Natural killer cell (primary cell): ENCODE measurements around the gene SDF2L1. TPM values are rescaled to one million over a fixed set of nuclear protein-coding genes. Genes with fewer than 3 reads are reported as not detected.

Experiments
- ATAC-seq, 3 donors: fragments of 150-1000 bp in 2 of 3; fragments of 200-7000 bp in 1 of 3; cut with Tn5 transposase; 1 replicate in 1 of 3; 2 replicates in 2 of 3; pipeline ENCODE4 v1.10.0; 2021; ENCODE audit warnings: mild to moderate bottlenecking in 2 of 3, moderate library complexity in 2 of 3
- DNase-seq, 2 donors: peaks; one replicate each; pipeline versions ENCODE4 v3.0.0 to v3.0.0-alpha.2; 2013 to 2021; ENCODE audit warnings: mixed read lengths in 1 of 2
- H3K27ac ChIP-seq: one replicate; pipeline ENCODE4 v1.5.1; 2013; ENCODE audit warnings: mild to moderate bottlenecking, low read length
- H3K27me3 ChIP-seq: one replicate; pipeline ENCODE4 v1.6.1; 2013; ENCODE audit warnings: low read length; ENCODE audit not compliant: control insufficient read depth, insufficient read depth
- H3K36me3 ChIP-seq: one replicate; pipeline ENCODE4 v1.6.1; 2013; ENCODE audit warnings: low read length; ENCODE audit not compliant: control insufficient read depth, insufficient read depth
- H3K4me1 ChIP-seq: one replicate; pipeline ENCODE4 v1.6.1; 2013; ENCODE audit warnings: low read length; ENCODE audit not compliant: control insufficient read depth, insufficient read depth
- H3K4me3 ChIP-seq: one replicate; pipeline ENCODE4 v1.5.1; 2013; ENCODE audit warnings: low read length
- H3K9me3 ChIP-seq: one replicate; pipeline ENCODE4 v1.6.1; 2013; ENCODE audit warnings: low read length; ENCODE audit not compliant: control insufficient read depth, insufficient read depth
- H3K27ac Mint-ChIP-seq, 2 donors: one replicate each; pipeline ENCODE4 v1.8.0; 2022; ENCODE audit warnings: mild to moderate bottlenecking in 2 of 2, mixed read lengths in 2 of 2, moderate library complexity in 1 of 2
- H3K27me3 Mint-ChIP-seq, 2 donors: one replicate each; pipeline ENCODE4 v1.8.0; 2022; ENCODE audit warnings: low read depth in 2 of 2, mixed read lengths in 2 of 2
- H3K36me3 Mint-ChIP-seq: one replicate; pipeline ENCODE4 v1.8.0; 2022; ENCODE audit warnings: mixed read lengths
- H3K4me1 Mint-ChIP-seq, 2 donors: one replicate each; pipeline ENCODE4 v1.8.0; 2022; ENCODE audit warnings: mixed read lengths in 2 of 2
- H3K4me3 Mint-ChIP-seq: one replicate; pipeline ENCODE4 v1.8.0; 2022; ENCODE audit warnings: mild to moderate bottlenecking, moderate library complexity, mixed read lengths
- H3K9me3 Mint-ChIP-seq, 2 donors: one replicate each; pipeline ENCODE4 v1.8.0; 2022; ENCODE audit warnings: mixed read lengths in 2 of 2
- CTCF ChIP-seq: fragments of 200-600 bp; IDR thresholded peaks from one replicate; pipeline ENCODE4 v1.8.0; 2022; ENCODE audit warnings: antibody characterized with exemption
- WGBS: methylation state at CpG from one replicate; pipeline ENCODE4 v1.1.7; 2013; ENCODE audit warnings: missing lambda C conversion rate; ENCODE audit not compliant: insufficient coverage; 5-methylcytosine and 5-hydroxymethylcytosine counted together
- intact Hi-C: fragments of 100-400 bp; cut with micrococcal nuclease; formaldehyde crosslinking; loops from one replicate; pipeline ENCODE4 v1.14.2; 2022
- total RNA-seq, 4 donors: library from RNA; stranded (reverse); fragments of 120-200 nt in 1 of 4; gene quantifications; one replicate each; pipeline versions ENCODE4 v1.2.3 to v1.2.4, GENCODE V29; 2013 to 2022

The SDF2L1 gene
- total RNA-seq, 3 donors from 2014 or later (not counting 1 experiment from before 2014, with no cell fraction given), result 38.3 to 55.8 (median 40.3) TPM

DNA sequence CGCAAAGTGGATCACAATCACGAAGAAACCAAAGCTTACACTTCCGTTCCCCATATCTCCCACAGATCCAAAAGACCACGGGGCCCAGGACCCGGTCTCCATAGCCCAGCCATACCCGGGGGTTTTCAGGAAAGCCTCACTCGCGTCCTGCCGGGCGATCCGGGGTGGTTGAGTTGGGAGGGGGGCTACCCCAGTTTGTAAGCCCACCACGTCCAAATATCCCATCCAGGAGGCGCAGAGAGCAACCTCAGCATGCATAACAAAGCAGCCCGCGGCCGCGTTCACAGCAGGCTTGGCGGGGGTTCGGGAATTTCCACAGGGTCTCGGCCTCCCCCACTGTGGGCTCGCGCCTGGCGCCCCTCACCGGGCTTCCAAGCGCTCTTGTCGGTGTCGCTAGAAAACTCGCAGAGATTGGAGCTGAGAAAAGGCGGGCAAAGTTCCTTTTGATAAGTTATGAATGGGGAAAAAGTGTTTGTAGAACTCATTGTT, 9.5 kb downstream of the SDF2L1 start:
- no peak for TF ChIP-seq CTCF
- WGBS, result under 1% methylated on average over 23 of the region's 29 CpGs
- Histone ChIP-seq H3K36me3 (peaks cover 5% of the 10 kb centered on the region), H3K27me3 (no peaks in the 10 kb centered on the region), H3K4me1 (peaks cover 30% of the 10 kb centered on the region), H3K4me3 (peak overlapping the region; percentile 33), H3K27ac (no peak overlapping the region), H3K9me3 (no peaks in the 10 kb centered on the region)
- peaks cover 24 to 28% of the 10 kb centered on the region in 2 donors for H3K4me1 Mint-ChIP-seq
- intact Hi-C loops, result no loop called here
- H3K4me3 Mint-ChIP-seq, result peak overlapping the region; percentile 89
- DNase-seq (no peak), ATAC-seq (peak; percentile 24 to 46 (median 25))
- H3K27ac Mint-ChIP-seq, result peak overlapping the region; percentile 31 to 87
- no peaks in the 10 kb centered on the region for H3K27me3 Mint-ChIP-seq
- no peaks in the 10 kb centered on the region for H3K36me3 Mint-ChIP-seq
- no peaks in the 10 kb centered on the region for H3K9me3 Mint-ChIP-seq

GRCh38 chr22:21652010-21652546, 10.0 kb downstream of the SDF2L1 start:
- Histone ChIP-seq H3K4me1 (peaks cover 30% of the 10 kb centered on the region), H3K27ac (no peak overlapping the region), H3K4me3 (peak overlapping the region; percentile 33), H3K36me3 (peaks cover 5% of the 10 kb centered on the region), H3K9me3 (no peaks in the 10 kb centered on the region), H3K27me3 (no peaks in the 10 kb centered on the region)
- H3K36me3 Mint-ChIP-seq, result no peaks in the 10 kb centered on the region
- H3K9me3 Mint-ChIP-seq, result no peaks in the 10 kb centered on the region
- ATAC-seq (peak; percentile 95 to 98 (median 96)), DNase-seq (peak; percentile 76 to 88)
- peak overlapping the region; percentile 89 for H3K4me3 Mint-ChIP-seq
- intact Hi-C loops, result no loop called here
- H3K27me3 Mint-ChIP-seq, result no peaks in the 10 kb centered on the region
- peaks cover 24 to 29% of the 10 kb centered on the region in 2 donors for H3K4me1 Mint-ChIP-seq
- WGBS, result under 1% methylated on average over 44 of the region's 44 CpGs
- H3K27ac Mint-ChIP-seq, result peak overlapping the region; percentile 31 to 87
- TF ChIP-seq CTCF, result no peak

- no peaks in the 10 kb centered on the region for H3K36me3 Mint-ChIP-seq
- no peaks in the 10 kb centered on the region for H3K27me3 Mint-ChIP-seq
- ATAC-seq (no peak), DNase-seq (no peak)
- no peak for TF ChIP-seq CTCF
- H3K27me3 ChIP-seq, result no peaks in the 10 kb centered on the region
- H3K27ac ChIP-seq, result no peak overlapping the region
- 43% methylated on average over 39 of the region's 40 CpGs for WGBS
- peak overlapping the region in 1 of 2 donors; percentile 87 for H3K27ac Mint-ChIP-seq
- H3K4me1 ChIP-seq, result peaks cover 31% of the 10 kb centered on the region
- H3K4me1 Mint-ChIP-seq, result peaks cover 25 to 32% of the 10 kb centered on the region in 2 donors
- intact Hi-C loops, result no loop called here
- no peaks in the 10 kb centered on the region for H3K9me3 ChIP-seq
- peak overlapping the region; percentile 33 for H3K4me3 ChIP-seq
- H3K9me3 Mint-ChIP-seq, result no peaks in the 10 kb centered on the region
- peak overlapping the region; percentile 89 for H3K4me3 Mint-ChIP-seq
- H3K36me3 ChIP-seq, result peaks cover 3% of the 10 kb centered on the region
Observed at GRCh38 chr22:21652547-21653545, 10.7 kb downstream of the SDF2L1 start.
